Mononuclear cell (primary cell): ENCODE results near the gene USP7. TPM values are rescaled to one million over a fixed set of nuclear protein-coding genes. Genes with fewer than 3 reads are reported as not detected.
A peak's percentile ranks its signal among the peaks of the same experiment; 100 is the strongest.

Experiments
- H3K27me3 ChIP-seq: 2 replicates; pipeline ENCODE4 v1.6.0; 2011; ENCODE audit warnings: low read length, control low read depth; ENCODE audit not compliant: insufficient read depth
- H3K4me1 ChIP-seq: 2 replicates; pipeline ENCODE4 v1.5.1; 2011; ENCODE audit warnings: mild to moderate bottlenecking, low read length, control low read depth; ENCODE audit not compliant: insufficient read depth
- H3K4me3 ChIP-seq: 2 replicates; pipeline ENCODE4 v1.5.1; 2011; ENCODE audit warnings: mild to moderate bottlenecking, low read length, moderate library complexity
- H3K9me3 ChIP-seq: 2 replicates; pipeline ENCODE4 v1.5.1; 2011; ENCODE audit warnings: low read depth, mild to moderate bottlenecking, control low read depth, low read length
- total RNA-seq: library from RNA; depleted of rRNA; stranded (reverse); fragments of >200 nt; gene quantifications from one replicate; pipeline ENCODE4 v1.2.3, GENCODE V29; 2012

USP7 gene
- total RNA-seq, 1 donor: 209 TPM

- Histone ChIP-seq H3K9me3 (no peaks in the 10 kb centered on the region), H3K4me3 (peak overlapping the region; percentile 64), H3K4me1 (peaks cover 56% of the 10 kb centered on the region), H3K27me3 (no peaks in the 10 kb centered on the region)
Measured at GRCh38 chr16:8867216-8867931, 96.3 kb downstream of the USP7 start.

GRCh38 chr16:8866884-8867215 is 96.9 kb downstream of the USP7 start:
- Histone ChIP-seq H3K27me3 (no peaks in the 10 kb centered on the region), H3K9me3 (no peaks in the 10 kb centered on the region), H3K4me1 (peaks cover 56% of the 10 kb centered on the region), H3K4me3 (no peak overlapping the region)

GRCh38 chr16:8866118-8866883 is 97.4 kb downstream of the USP7 start:
- H3K27me3 ChIP-seq: no peaks in the 10 kb centered on the region
- no peaks in the 10 kb centered on the region for H3K9me3 ChIP-seq
- no peak overlapping the region for H3K4me3 ChIP-seq
- peaks cover 54% of the 10 kb centered on the region for H3K4me1 ChIP-seq

GRCh38 chr16:8865145-8865882 is 98.4 kb downstream of the USP7 start:
- Histone ChIP-seq H3K9me3 (no peaks in the 10 kb centered on the region), H3K4me1 (peaks cover 44% of the 10 kb centered on the region), H3K27me3 (no peaks in the 10 kb centered on the region), H3K4me3 (no peak overlapping the region)

DNA sequence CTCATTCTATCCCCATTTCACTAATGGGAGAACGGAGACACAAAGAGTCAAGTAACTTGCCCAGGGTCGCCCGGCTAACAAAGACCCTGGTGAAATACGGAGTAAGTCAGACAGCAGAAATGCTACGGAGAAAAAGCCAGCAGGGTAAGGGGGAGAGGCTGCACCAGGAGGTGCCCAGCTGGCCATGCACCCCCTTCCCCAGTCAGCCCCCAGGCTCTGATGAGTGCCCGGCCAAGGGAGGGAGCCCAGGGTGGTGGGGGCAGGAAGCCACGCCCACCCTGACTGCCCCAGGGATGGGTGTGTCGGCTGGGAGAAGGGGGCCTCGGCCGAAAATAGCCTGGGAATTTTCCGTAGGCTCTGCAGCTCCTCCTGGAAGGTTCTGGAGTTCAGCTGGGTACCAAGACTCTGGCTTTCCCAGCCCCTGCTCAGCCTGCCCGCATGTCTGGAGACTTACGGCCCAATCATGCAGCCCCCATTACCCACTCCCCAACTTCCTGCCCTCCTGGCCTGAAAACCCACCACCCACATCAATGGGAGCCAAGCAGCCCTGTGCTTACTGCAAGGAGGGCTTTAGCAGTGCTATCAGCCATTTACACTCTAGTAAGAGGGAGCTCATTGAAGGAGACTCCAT is 99.1 kb downstream of the USP7 start:
- H3K9me3 ChIP-seq: no peaks in the 10 kb centered on the region
- no peaks in the 10 kb centered on the region for H3K27me3 ChIP-seq
- no peak overlapping the region for H3K4me3 ChIP-seq
- H3K4me1 ChIP-seq: peaks cover 39% of the 10 kb centered on the region

DNA sequence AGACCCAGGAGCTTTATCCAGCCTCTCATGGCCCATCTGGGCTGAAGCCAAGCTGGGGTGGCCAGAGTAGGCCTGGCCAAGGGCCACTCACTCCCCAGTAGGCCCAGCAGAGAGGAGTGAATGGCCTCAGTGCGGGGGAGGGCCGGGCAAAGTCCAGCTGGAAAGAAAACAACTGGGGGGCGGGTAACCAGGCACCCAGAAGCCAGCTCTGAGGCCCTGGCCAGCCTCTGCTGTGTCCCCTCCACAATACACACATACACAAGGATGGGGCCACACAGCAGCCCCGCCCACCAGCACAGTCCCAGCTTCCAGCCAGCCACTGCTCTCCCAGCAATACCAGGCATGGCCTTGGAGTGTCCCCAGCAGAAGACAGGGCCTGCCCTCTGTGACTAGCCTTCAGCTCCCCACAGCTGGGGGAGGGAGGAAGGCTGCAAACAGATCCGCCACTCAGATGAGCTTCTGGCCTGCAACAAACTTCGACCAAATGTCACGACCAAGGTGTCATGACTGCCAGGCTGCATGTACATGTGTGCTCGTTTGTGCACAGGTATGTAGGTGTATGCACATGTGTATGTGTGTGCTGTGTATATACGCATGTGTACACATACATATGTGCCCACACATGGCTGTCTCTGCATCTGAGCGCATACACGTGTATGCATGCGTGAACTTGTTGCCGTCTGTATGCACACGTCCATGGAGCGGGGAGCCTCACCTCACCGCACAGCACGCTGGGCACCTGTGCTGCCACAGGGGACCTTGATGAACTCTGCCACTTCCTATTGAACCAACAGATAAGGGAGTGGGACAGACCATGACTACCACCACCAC is 99.9 kb downstream of the USP7 start:
- Histone ChIP-seq H3K9me3 (no peaks in the 10 kb centered on the region), H3K4me1 (peaks cover 35% of the 10 kb centered on the region), H3K27me3 (no peaks in the 10 kb centered on the region), H3K4me3 (no peak overlapping the region)

DNA sequence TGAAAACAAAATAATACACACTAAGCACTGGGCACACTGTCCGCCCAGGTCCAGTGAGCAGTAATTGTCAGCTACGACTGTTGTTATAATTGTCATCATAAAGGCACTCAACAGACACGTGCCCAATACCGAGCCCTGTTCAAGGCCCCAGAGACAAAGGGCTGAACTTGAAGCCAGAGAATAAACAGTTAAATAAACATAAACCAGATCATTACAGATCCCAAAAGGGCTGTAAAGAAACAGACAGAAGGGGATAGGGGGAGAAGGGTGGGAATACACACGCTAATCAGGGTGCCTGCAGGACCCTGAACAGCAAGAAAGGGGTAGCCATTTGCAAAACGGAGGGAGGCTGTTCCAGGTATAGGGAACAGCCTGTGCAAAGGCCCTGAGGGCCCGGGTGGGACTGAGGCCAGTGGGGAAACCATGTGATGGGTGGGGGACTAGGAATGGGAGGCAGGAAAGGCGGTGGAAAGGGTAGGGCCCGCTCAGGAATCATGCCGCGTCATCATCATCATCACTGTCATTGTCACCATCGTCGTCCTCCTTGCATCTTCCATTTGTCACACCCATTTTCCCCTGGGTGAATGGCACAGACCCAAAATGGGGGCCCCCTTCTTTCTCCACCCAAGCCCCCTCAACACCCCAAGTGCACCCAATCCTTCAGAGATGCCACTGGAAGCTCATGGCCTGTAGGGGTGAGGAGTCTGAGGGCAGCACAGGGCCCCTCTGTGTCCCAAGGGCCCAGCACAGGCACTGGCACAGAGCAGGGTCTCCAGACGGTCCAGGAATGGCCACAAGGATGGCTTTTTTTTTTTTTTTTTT is 101.2 kb downstream of the USP7 start:
- Histone ChIP-seq H3K9me3 (no peaks in the 10 kb centered on the region), H3K27me3 (no peaks in the 10 kb centered on the region), H3K4me3 (no peak overlapping the region), H3K4me1 (peaks cover 28% of the 10 kb centered on the region)

GRCh38 chr16:8861563-8862308 is 102.0 kb downstream of the USP7 start:
- H3K4me1 ChIP-seq: peaks cover 20% of the 10 kb centered on the region
- no peaks in the 10 kb centered on the region for H3K9me3 ChIP-seq
- H3K4me3 ChIP-seq: no peak overlapping the region
- no peaks in the 10 kb centered on the region for H3K27me3 ChIP-seq

DNA sequence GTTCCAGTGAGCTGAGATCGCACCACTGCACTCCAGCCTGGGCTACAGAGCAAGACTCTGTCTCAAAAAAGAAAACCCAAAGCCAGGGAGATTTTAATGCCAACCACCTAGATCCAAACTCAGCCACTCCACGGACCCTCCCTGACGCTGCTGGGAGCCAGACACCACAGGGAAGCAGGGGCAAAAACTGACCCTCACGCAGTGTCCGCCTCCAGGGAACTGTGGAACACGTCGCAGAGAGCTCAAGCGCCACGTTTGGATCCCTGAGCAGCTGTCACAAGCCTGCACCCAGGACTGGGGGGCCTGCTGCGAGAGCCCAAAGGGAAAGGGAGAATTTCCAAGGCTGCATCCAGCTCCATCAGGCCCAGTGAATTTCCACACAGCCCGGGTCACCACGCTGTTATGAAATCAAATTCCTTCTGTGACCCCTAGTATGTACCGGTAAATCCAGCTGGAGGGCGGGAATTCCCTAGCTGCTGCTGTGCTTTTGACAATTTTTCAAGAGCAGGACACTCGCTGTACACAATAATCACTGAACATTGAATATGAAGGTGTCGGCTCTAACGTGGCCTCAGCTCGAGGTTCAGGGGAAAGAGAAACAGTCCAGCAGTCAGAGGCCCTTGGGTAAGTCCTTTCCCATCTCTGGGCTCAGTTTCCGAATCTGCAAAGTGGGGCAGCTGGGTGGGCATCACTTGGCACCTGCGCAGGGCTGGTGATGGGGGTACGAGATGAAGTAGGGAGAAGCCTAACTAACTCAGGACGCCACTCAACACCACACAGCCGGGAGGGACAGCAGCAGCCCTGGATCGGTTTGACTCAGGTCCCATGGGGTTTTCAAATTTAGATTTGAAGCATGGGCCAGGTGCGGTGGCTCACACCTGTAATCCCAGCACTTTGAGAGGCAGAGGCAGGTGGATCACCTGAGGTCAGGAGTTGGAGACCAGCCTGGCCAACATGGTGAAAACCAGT is 103.5 kb downstream of the USP7 start:
- Histone ChIP-seq H3K4me3 (no peak overlapping the region), H3K27me3 (no peaks in the 10 kb centered on the region), H3K9me3 (no peaks in the 10 kb centered on the region), H3K4me1 (peaks cover 9% of the 10 kb centered on the region)

DNA sequence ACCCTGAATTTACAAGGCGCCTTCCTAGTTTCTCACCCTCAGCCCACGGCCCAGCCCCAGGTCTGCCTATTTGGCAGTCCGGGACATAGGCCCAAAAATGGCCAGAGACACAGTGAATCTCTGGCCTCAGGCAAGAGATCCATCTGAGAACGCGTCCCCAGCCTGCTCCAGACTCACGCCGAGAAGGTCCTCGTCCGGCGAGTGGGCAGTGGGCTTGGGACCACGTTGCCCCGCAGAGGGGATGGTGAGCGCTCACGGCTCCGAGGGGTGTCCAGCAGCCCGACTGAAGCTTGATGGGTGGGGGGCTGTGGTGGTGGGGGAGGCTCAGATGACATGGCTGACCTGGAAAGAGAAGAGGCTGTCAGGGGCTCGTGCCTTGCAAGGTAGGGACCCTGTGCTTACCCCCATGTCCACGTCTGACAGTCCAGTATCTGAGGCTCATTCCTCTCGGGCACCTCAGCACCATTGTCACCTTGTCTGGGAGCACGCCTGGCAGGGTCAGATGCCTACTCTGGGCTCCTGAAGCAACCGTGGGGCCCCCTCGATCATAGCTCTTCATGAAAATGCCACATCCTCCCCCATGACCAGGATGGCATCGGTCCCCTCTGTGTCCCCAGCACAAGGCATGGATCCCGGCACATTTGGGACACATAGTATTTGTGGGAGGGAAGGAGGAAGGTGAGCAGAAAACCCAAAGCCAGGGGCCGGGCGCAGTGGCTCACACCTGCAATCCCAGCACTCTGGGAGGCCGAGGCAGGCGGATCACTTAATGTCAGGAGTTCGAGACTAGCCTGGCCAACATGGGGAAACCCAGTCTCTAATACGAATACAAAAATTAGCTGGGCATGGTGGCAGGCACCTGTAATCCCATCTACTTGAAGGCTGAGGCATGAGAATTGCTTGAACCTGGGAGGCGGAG is 104.5 kb downstream of the USP7 start:
- Histone ChIP-seq H3K9me3 (no peaks in the 10 kb centered on the region), H3K4me1 (no peaks in the 10 kb centered on the region)

GRCh38 chr16:8855972-8856371 is 107.7 kb downstream of the USP7 start:
- no peaks in the 10 kb centered on the region for H3K9me3 ChIP-seq
- peaks cover under 1% of the 10 kb centered on the region for H3K4me1 ChIP-seq
- H3K27me3 ChIP-seq: no peaks in the 10 kb centered on the region
- no peak overlapping the region for H3K4me3 ChIP-seq

More for the DNA sequence above, 104.5 kb downstream of the USP7 start:
- Histone ChIP-seq H3K4me3 (no peak overlapping the region), H3K27me3 (no peaks in the 10 kb centered on the region)
